Measurements from ENCODE around the gene MAPK6. TPM values are rescaled to one million over a fixed set of nuclear protein-coding genes. Genes with fewer than 3 reads are reported as not detected.

MAPK6 gene
- 47.6 TPM in 2 replicates for polyA plus RNA-seq (2013)

- peaks cover 13% of the 10 kb centered on the region for H3K79me1 ChIP-seq (ENCODE audit: low read length)
- no peaks in the 10 kb centered on the region for H3K27me3 ChIP-seq (ENCODE audit: insufficient read depth, low read length)
- H2AFZ ChIP-seq (ENCODE audit: insufficient read depth, low read length, poor library complexity), result peak within 1 kb of the TSS; percentile 92
- H2BK12ac ChIP-seq (ENCODE audit: low read length), result peak within 1 kb of the TSS; percentile 45
- H3K9me3 ChIP-seq (ENCODE audit: insufficient read depth, low read depth, low read length), result no peaks in the 10 kb centered on the region
- peak within 1 kb of the TSS; percentile 99 for H3K9ac ChIP-seq (ENCODE audit: low read length)
- H3K36me3 ChIP-seq (ENCODE audit: control insufficient read depth in 1 of 2, insufficient read depth in 2 of 2, low read length in 2 of 2), result no peaks in the 10 kb centered on the region
- peak within 1 kb of the TSS; percentile 93 for H2BK120ac ChIP-seq (ENCODE audit: insufficient read depth, low read length, poor library complexity)
- peaks cover 19% of the 10 kb centered on the region for H3K79me2 ChIP-seq (ENCODE audit: control insufficient read depth, insufficient read depth, low read length, poor library complexity)
- peak within 1 kb of the TSS; percentile 71 for H3K23ac ChIP-seq (ENCODE audit: low read length)
- H4K91ac ChIP-seq (ENCODE audit: low read depth, low read length), result peak within 1 kb of the TSS; percentile 98
- H3K14ac ChIP-seq (ENCODE audit: low read length), result peak within 1 kb of the TSS; percentile 99
- H3K4me1 ChIP-seq (ENCODE audit: control insufficient read depth in 1 of 2, insufficient read depth in 2 of 2, low read length in 2 of 2), result peaks cover 4 to 5% of the 10 kb centered on the region in 2 experiments
- peak within 1 kb of the TSS; percentile 98 for H2AK5ac ChIP-seq (ENCODE audit: low read length)
- peak within 1 kb of the TSS; percentile 97 for H3K27ac ChIP-seq (ENCODE audit: low read depth, low read length)
- H3K4ac ChIP-seq (ENCODE audit: low read depth, low read length), result peak within 1 kb of the TSS; percentile 99
- H4K12ac ChIP-seq (ENCODE audit: low read depth, low read length), result peak within 1 kb of the TSS; percentile 95
- peak within 1 kb of the TSS; percentile 96 for H2BK5ac ChIP-seq (ENCODE audit: low read depth, low read length, poor library complexity)
- peak within 1 kb of the TSS; percentile 96 for H4K8ac ChIP-seq (ENCODE audit: low read depth, low read length)
- WGBS (ENCODE audit: extremely low coverage, insufficient coverage, insufficient read length), result no CpG with 5 or more reads among the region's 59 CpGs
- DNase-seq, result peak; percentile 95 to 99
- H3K18ac ChIP-seq (ENCODE audit: low read length), result peak within 1 kb of the TSS; percentile 100
- peak within 1 kb of the TSS; percentile 78 for H3K4me2 ChIP-seq (ENCODE audit: low read length)
- peak within 1 kb of the TSS; percentile 100 for H3K4me3 ChIP-seq (ENCODE audit: low read depth, low read length)
Observed at GRCh38 chr15:52018693-52019393, at the start of gene MAPK6. MAPK6 (plus strand) TSS chr15:52019219; CDS start chr15:52046461, 27,242 bp downstream.

GRCh38 chr15:51969728-51970127 lies 49.3 kb upstream of the MAPK6 start:
- Histone ChIP-seq H3K79me1 (ENCODE audit: low read length) (peaks cover 8% of the 10 kb centered on the region), H4K12ac (ENCODE audit: low read depth, low read length) (no peak overlapping the region), H3K4me3 (ENCODE audit: low read depth, low read length) (no peak overlapping the region), H3K9me3 (ENCODE audit: insufficient read depth, low read depth, low read length) (no peaks in the 10 kb centered on the region), H2BK120ac (ENCODE audit: insufficient read depth, low read length, poor library complexity) (no peak overlapping the region), H3K27ac (ENCODE audit: low read depth, low read length) (no peak overlapping the region), H4K8ac (ENCODE audit: low read depth, low read length) (no peak overlapping the region), H3K14ac (ENCODE audit: low read length) (no peak overlapping the region), H2AFZ (ENCODE audit: insufficient read depth, low read length, poor library complexity) (no peak overlapping the region), H3K36me3 (ENCODE audit: control insufficient read depth in 1 of 2, insufficient read depth in 2 of 2, low read length in 2 of 2) (peaks cover 2% of the 10 kb centered on the region in 2 experiments), H2BK12ac (ENCODE audit: low read length) (no peak overlapping the region), H3K27me3 (ENCODE audit: insufficient read depth, low read length) (no peaks in the 10 kb centered on the region), H3K4ac (ENCODE audit: low read depth, low read length) (no peak overlapping the region), H2AK5ac (ENCODE audit: low read length) (no peak overlapping the region), H3K23ac (ENCODE audit: low read length) (no peak overlapping the region), H2BK5ac (ENCODE audit: low read depth, low read length, poor library complexity) (no peak overlapping the region), H3K4me1 (ENCODE audit: control insufficient read depth in 1 of 2, insufficient read depth in 2 of 2, low read length in 2 of 2) (peaks cover 0 to 3% of the 10 kb centered on the region in 2 experiments), H3K9ac (ENCODE audit: low read length) (no peak overlapping the region), H4K91ac (ENCODE audit: low read depth, low read length) (no peak overlapping the region), H3K4me2 (ENCODE audit: low read length) (no peak overlapping the region), H3K18ac (ENCODE audit: low read length) (no peak overlapping the region), H3K79me2 (ENCODE audit: control insufficient read depth, insufficient read depth, low read length, poor library complexity) (peaks cover 7% of the 10 kb centered on the region)
- no CpG with 5 or more reads among the region's 4 CpGs for WGBS (ENCODE audit: extremely low coverage, insufficient coverage, insufficient read length)
- no peak for DNase-seq

DNA sequence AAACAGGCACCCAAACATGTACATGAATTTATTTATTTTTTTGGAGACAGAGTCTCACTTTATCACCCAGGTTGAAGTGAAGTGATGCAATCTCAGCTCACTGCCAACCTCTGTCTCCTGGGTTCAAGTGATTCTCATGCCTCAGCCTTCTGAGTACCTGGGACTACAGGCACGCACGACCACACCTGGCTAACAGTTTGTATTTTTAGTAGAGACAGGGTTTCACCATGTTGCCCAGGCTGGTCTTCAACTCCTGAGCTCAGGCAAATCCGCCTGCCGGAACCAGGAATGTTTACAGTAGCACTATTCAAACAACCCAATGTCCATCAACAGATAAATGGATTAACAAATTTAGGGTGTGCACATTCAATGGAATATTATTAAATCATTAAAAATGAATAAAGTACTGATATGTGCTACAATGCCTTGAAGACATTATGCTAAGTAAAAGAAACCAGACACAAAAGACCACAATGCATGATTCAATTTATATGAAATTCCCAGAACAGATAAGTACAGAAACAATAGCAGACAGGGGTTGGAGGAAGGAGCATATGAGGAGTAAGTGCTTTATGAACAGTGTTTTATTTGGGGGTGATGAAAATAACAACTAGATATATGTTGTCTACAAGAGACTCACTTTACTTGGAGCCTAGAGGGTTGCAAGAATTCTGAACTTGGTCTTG lies 48.7 kb upstream of the MAPK6 start:
- no peak overlapping the region for H2BK5ac ChIP-seq (ENCODE audit: low read depth, low read length, poor library complexity)
- no peak overlapping the region for H4K12ac ChIP-seq (ENCODE audit: low read depth, low read length)
- no peak overlapping the region for H2AK5ac ChIP-seq (ENCODE audit: low read length)
- H2BK120ac ChIP-seq (ENCODE audit: insufficient read depth, low read length, poor library complexity), result no peak overlapping the region
- H3K4me3 ChIP-seq (ENCODE audit: low read depth, low read length), result no peak overlapping the region
- H3K79me2 ChIP-seq (ENCODE audit: control insufficient read depth, insufficient read depth, low read length, poor library complexity), result peaks cover 7% of the 10 kb centered on the region
- H3K4me1 ChIP-seq (ENCODE audit: control insufficient read depth in 1 of 2, insufficient read depth in 2 of 2, low read length in 2 of 2), result peaks cover 0 to 3% of the 10 kb centered on the region in 2 experiments
- H3K4me2 ChIP-seq (ENCODE audit: low read length), result peak overlapping the region; percentile 87
- H3K14ac ChIP-seq (ENCODE audit: low read length), result no peak overlapping the region
- no peak overlapping the region for H3K18ac ChIP-seq (ENCODE audit: low read length)
- H3K4ac ChIP-seq (ENCODE audit: low read depth, low read length), result peak overlapping the region; percentile 77
- no peak overlapping the region for H3K27ac ChIP-seq (ENCODE audit: low read depth, low read length)
- peaks cover 8% of the 10 kb centered on the region for H3K79me1 ChIP-seq (ENCODE audit: low read length)
- H3K23ac ChIP-seq (ENCODE audit: low read length), result no peak overlapping the region
- no peak overlapping the region for H4K91ac ChIP-seq (ENCODE audit: low read depth, low read length)
- no peak for DNase-seq
- no peaks in the 10 kb centered on the region for H3K9me3 ChIP-seq (ENCODE audit: insufficient read depth, low read depth, low read length)
- no CpG with 5 or more reads among the region's 4 CpGs for WGBS (ENCODE audit: extremely low coverage, insufficient coverage, insufficient read length)
- H2AFZ ChIP-seq (ENCODE audit: insufficient read depth, low read length, poor library complexity), result no peak overlapping the region
- peak overlapping the region; percentile 41 for H3K9ac ChIP-seq (ENCODE audit: low read length)
- H4K8ac ChIP-seq (ENCODE audit: low read depth, low read length), result no peak overlapping the region
- peaks cover 0 to 2% of the 10 kb centered on the region in 2 experiments for H3K36me3 ChIP-seq (ENCODE audit: control insufficient read depth in 1 of 2, insufficient read depth in 2 of 2, low read length in 2 of 2)
- H2BK12ac ChIP-seq (ENCODE audit: low read length), result no peak overlapping the region
- H3K27me3 ChIP-seq (ENCODE audit: insufficient read depth, low read length), result no peaks in the 10 kb centered on the region

- H3K79me1 ChIP-seq (ENCODE audit: low read length), result peaks cover 8% of the 10 kb centered on the region
- H2BK5ac ChIP-seq (ENCODE audit: low read depth, low read length, poor library complexity), result peak overlapping the region; percentile 82
- peak overlapping the region; percentile 97 for H4K12ac ChIP-seq (ENCODE audit: low read depth, low read length)
- H3K4me2 ChIP-seq (ENCODE audit: low read length), result peak overlapping the region; percentile 87
- no peak for DNase-seq
- H3K4ac ChIP-seq (ENCODE audit: low read depth, low read length), result peak overlapping the region; percentile 72
- H3K79me2 ChIP-seq (ENCODE audit: control insufficient read depth, insufficient read depth, low read length, poor library complexity), result peaks cover 7% of the 10 kb centered on the region
- no peak overlapping the region for H2BK12ac ChIP-seq (ENCODE audit: low read length)
- peaks cover 0 to 2% of the 10 kb centered on the region in 2 experiments for H3K36me3 ChIP-seq (ENCODE audit: control insufficient read depth in 1 of 2, insufficient read depth in 2 of 2, low read length in 2 of 2)
- no peaks in the 10 kb centered on the region for H3K27me3 ChIP-seq (ENCODE audit: insufficient read depth, low read length)
- H3K4me1 ChIP-seq (ENCODE audit: control insufficient read depth in 1 of 2, insufficient read depth in 2 of 2, low read length in 2 of 2), result peaks cover 0 to 3% of the 10 kb centered on the region in 2 experiments
- WGBS (ENCODE audit: extremely low coverage, insufficient coverage, insufficient read length), result no CpG with 5 or more reads among the region's 7 CpGs
- H3K9ac ChIP-seq (ENCODE audit: low read length), result peak overlapping the region; percentile 91
- peak overlapping the region; percentile 74 for H2BK120ac ChIP-seq (ENCODE audit: insufficient read depth, low read length, poor library complexity)
- no peak overlapping the region for H3K23ac ChIP-seq (ENCODE audit: low read length)
- peak overlapping the region; percentile 90 for H3K18ac ChIP-seq (ENCODE audit: low read length)
- H2AK5ac ChIP-seq (ENCODE audit: low read length), result no peak overlapping the region
- H3K4me3 ChIP-seq (ENCODE audit: low read depth, low read length), result peak overlapping the region; percentile 84
- H3K14ac ChIP-seq (ENCODE audit: low read length), result peak overlapping the region; percentile 90
- H3K9me3 ChIP-seq (ENCODE audit: insufficient read depth, low read depth, low read length), result no peaks in the 10 kb centered on the region
- peak overlapping the region; percentile 82 for H4K91ac ChIP-seq (ENCODE audit: low read depth, low read length)
- peak overlapping the region; percentile 68 for H3K27ac ChIP-seq (ENCODE audit: low read depth, low read length)
- H4K8ac ChIP-seq (ENCODE audit: low read depth, low read length), result peak overlapping the region; percentile 97
- H2AFZ ChIP-seq (ENCODE audit: insufficient read depth, low read length, poor library complexity), result peak overlapping the region; percentile 70
Observed at GRCh38 chr15:51971032-51971374, 48.0 kb upstream of the MAPK6 start.

Measured in trophoblast cell (in vitro differentiated cells and primary cell).